Frontal cortex (tissue), 4 donors: ENCODE data around the gene CELF3. TPM values are rescaled to one million over a fixed set of nuclear protein-coding genes. Genes with fewer than 3 reads are reported as not detected.
"Not testable (repeated sequence)": the region's sequence is repeated elsewhere in the genome, so short reads cannot be mapped to it uniquely, and the experiment has no call there.

ENCODE experiments used
- DNase-seq, 2 donors: peaks; one replicate each; pipeline ENCODE4 v3.0.0; 2012; ENCODE audit warnings: low spot score in 2 of 2
- FAIRE-seq: peaks from 2 replicates; lab custom pipeline; 2012; peaks lifted over from hg19 to GRCh38; lab: Jason Lieb, UNC
- total RNA-seq: library from RNA; depleted of rRNA; stranded (reverse); fragments of >200 nt; gene quantifications from one replicate; pipeline ENCODE4 v1.2.3, GENCODE V29; 2014
- donor health status: control.
- donor health status: control.
- donor health status: control.

The CELF3 gene
- total RNA-seq, 1 donor from 2014 or later: 33.0 TPM

DNA sequence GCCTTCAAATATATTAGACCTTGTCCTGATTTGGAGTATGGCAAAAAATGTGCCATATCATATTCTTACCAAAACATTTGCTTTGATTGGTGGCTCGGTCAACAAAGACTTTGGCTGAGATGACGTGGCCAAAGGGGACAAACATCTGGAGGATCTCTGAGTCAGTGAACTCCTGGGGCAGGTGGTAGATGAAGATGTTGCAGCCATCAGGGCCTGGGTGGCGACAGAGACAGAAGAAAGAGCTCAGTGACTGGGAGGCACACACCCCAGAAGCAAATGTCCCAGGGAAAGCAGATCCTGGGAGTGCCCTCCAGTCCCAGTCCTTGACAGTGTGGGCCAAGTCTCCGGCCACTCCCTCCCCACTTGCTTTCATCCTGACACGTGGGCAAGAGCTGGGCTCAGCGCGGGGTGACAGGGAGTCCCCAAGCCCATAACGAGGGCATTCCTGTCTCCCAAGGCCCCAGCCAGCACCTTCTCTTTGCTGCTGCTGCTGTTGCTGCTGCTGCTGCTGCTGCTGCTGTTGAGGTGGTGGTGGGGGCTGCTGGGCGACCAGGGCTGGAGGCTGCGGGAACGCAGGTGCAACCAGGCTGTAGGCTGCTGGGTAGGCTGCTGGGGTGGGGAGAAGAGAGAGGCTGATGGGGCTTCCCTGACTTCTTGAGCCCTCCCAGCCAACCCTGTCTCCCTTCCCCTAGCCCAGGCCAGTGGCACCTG lies 10.7 kb downstream of the CELF3 start:
- no peak for FAIRE-seq
- no peak for DNase-seq

DNA sequence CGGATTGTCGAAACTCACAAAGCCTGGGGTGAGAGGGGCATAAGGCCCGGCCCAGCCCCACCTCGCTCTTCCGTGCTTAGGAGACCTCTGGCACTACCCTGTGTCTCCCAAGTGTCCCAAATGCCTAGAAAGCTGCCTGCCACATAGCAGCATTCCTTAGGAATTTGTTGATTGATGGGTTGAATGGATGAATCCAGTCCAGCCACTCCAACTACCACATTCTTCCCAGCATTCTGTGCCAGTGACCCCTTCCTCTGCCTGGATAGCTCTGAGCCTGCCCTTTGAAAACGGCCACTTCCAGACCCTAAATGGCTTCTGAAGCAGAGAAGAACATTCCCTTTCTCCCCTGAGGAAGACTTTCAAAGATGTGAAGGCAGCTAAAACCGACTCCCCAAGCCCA lies 11.5 kb downstream of the CELF3 start:
- FAIRE-seq: no peak
- no peak for DNase-seq

DNA sequence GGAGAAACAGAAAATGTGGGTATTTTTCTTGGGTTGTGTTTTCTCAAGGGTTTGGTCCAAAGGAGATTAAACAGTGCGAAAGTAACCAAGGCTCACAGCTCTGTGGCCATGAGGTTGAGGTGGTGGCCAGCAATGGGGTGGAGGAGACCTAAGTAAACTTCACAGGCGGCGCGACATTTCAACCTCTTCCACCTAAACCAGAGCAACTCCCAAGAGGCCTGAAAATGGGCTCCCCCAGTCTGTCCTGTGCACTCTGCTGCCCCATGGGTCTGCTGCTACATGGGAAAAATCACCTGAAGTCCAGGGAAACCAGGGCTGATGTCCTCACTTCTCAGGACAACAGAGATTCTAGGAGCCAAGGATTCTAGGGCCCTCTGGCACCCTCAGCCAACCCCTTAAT lies 12.4 kb downstream of the CELF3 start:
- DNase-seq (no peak), FAIRE-seq (no peak)

DNA sequence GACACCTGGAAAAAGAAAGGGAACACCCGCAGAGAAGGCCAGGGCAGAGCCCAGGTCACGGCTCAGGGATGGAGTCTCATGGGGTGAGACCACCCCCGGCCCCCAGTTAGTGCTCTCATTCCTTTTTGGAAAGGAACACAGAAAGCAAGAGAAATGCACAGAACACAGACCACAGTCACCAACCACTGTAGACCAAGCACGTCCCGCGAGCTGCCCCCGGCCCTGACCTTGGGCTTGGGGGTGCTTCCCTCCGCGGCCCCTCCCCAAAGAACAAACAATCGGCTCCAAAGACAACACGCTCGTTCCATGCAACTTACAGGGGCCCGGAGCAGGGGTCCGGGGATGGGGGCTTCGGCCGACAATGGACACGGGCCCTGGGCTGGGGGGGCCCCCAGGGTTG lies 12.8 kb downstream of the CELF3 start:
- DNase-seq (no peak), FAIRE-seq (no peak)

DNA sequence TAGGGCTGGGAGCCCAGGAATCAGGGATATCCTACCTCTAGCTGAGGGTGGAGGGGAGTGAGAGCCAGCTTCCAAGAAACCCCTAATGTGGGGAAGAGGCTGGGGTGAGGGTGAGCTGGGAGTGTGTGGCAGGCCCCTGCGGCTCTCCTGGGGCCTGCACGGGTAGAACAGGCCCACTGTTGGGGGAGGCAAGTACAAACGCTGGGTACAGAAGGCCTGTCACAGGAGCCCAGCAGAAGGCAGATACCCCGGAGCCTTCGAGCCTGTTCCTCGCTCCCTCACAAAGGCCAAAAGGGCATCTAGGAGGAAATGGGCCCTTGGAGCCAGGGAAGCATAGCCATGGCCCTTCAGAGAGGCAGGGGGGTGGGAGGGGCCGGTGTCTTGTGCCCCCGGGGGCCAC lies 13.7 kb downstream of the CELF3 start:
- FAIRE-seq (no peak), DNase-seq (no peak)

DNA sequence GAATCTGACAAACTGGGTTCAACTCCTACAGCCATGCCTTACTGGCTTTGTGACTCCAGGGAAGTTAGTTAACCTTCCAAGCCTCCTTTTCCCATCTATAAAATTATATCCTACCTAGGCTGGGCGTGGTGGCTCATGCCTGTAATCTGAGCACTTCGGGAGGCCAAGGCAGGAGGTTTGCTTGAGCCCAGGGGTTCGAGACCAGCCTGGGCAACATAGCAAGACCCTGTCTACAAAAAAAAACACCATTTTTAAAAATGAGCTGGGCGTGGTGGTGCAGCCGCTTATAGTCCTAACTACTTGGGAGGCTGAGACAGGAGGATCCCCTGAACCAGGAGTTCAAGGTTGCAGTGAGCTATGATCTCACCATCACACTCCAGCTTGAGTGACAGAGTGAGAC lies 15.1 kb downstream of the CELF3 start:
- FAIRE-seq: no peak
- no peak for DNase-seq

DNA sequence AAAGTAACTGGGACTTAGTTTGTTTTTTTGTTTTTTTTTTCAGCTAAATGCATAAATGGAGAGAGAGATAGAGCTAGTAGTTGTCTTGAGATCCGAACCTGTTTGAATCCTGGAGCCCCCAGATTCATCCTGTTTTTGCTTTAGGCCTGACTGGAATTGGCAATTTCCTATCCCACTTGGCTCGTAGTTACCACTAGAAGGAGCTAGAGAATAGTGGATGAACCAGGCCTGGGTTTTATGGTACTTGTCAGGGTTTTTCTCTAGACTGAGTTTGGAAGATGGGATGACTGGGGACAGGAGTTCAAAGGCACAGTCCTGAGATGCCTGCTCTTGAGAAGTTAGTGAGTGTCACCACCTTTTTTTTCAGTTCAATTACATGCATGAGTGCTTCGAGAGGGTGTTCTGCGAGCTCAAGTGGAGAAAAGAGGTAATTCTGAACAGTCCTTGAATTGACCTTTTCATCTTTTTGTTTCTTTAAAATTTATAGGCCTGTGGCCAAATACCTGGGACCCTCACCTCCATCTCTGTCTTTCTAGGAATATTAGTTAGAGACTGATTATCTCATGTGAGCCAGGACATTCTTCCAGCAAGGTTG lies 23.4 kb downstream of the CELF3 start:
- FAIRE-seq: no peak
- DNase-seq: no peak

DNA sequence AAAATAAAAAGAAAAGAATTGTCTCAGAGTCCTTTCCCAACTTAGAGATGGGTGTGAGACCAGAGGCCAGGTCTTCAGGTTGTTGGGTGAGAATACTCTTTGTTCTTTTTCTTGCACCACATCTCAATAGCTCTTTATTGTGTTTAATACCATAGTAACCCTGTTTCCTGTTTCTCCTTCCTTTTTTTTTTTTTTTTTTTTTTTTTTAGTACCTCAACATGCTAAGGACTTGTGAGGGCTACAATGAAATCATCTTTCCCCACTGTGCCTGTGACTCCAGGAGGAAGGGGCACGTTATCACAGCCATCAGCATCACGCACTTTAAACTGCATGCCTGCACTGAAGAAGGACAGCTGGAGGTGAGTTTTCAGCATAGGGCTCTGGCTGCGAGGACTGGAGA lies 24.4 kb downstream of the CELF3 start:
- FAIRE-seq: no peak
- no peak for DNase-seq

DNA sequence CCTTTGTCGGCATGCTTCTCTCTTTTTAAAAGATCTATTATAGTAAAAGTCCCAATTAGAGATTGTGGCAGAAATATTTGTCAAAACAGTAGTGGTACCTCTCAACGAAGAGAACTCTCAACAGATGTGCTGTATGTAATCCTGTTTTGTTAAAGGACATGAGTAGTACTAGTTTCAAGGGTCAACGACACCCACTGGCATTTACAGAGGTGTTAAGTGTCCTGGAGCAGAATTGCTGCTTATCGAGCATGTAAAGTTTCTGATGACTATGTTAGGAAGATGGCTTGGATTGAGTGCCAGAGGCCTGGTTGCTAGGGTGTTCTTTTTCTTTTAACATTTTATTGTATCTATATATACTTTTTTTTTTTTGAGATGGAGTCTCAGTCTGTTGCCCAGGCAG lies 27.1 kb downstream of the CELF3 start:
- DNase-seq (no peak), FAIRE-seq (no peak)

DNA sequence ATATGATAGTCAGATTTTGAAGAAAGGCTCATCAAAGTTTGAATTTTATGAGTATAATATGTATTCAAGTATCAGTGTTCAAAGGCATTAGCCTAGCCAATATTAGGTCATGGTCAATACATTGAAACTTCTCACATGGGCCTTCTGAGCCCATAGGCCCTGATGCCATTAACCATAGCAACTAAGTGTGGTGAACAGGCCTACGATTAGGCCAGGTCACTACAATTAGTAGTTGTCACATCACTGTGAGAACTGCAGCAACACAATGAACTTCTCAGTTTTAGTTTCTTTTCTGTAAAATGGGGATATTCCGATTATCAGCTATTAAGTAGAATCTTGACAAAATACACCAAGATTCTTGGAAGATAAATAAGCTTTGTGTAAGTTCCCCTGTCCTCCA lies 30.0 kb downstream of the CELF3 start:
- DNase-seq (no peak), FAIRE-seq (no peak)

DNA sequence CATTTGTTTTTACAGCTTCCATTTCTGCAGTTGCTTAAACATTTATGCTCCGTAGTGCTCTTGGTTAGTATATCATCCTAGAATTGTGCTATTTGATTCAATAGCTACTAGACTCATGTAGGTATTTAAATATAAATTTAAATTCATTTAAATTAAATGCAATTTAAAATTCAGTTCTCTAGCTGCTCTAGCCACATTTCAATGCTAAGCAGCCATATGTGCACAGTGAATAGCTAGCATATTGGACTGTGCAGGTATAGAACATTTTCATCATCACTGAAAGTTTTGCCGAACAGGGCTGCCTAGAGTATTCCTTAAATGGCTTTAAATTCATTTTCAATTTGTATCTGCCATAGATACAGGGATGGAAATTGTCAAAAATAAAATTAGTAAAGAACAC lies 32.5 kb downstream of the CELF3 start:
- no peak for FAIRE-seq
- DNase-seq: no peak

DNA sequence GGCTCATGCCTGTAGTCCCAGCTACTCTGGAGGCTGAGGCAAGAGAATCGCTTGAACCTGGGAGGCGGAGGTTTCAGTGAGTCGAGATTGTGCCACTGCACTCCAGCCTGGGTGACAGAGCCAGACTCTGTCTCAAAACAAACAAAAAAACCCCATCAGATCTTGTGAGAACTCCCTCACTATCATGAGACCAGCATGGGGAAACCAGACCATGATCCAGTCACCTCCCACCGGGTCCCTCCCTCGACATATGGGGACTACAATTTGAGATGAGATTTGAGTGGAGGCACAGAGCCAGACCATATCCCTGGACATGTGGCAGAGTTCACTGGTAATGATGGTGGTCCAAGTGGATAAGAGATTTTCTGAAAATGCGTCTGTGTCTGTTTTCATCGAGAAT lies 33.7 kb downstream of the CELF3 start:
- not testable (repeated sequence) for DNase-seq, FAIRE-seq

DNA sequence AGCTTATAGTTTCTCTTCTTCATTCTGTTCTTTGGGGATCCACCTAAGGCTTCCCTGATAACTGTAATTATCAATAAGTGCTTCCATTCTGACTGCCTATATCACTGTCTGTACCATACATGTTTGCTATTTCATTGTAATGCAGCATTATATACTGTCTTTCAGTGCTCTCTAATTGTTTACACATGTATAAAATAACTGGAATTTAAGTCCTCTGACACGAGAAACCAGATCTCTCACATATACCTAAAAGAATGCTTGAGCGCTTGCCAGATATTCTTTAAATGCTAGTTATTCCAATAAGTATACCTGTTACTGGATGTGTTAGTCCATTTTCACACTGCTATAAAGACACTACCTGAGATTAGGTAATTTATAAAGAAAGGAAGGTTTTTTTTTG lies 34.7 kb downstream of the CELF3 start:
- DNase-seq (no peak), FAIRE-seq (no peak)

DNA sequence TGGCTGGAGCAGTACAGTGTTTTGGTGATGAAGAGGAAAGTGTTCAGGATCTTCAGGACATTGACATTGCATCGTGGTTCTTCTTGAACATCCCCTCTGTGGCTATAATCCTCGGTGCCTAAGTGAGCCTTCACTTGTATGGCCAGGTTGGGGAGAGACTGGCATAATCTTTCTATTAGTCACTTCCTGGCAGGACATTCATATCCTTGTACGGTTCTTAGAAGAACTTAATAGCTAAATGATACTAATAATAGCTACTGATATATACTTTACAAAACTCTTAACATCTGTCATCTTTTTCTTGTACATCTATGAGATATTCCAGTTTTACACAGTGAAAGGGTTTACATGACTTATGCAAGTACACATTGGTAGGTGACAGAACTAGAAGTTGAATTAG lies 35.8 kb downstream of the CELF3 start:
- no peak for DNase-seq

DNA sequence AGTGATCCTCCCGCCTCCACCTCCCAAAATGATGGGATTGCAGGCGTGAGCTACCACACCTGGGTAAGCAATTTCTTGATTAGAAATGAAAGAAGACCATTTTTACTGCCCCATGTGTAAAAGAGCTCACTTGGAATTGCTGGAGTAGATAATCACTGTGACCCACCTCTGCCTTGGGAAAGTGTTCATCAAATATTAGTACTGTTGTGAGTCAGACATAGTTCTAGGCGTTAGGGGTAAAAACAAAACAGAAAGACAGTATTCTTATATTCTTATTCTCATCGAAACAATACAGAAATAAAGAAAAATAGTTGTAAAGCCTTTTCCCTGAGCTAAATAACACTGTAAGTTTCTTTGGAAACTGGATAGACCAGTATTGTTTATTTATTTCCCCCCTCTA lies 36.2 kb downstream of the CELF3 start:
- DNase-seq (no peak), FAIRE-seq (no peak)

More for the DNA sequence above, 35.8 kb downstream of the CELF3 start:
- no peak for FAIRE-seq

DNA sequence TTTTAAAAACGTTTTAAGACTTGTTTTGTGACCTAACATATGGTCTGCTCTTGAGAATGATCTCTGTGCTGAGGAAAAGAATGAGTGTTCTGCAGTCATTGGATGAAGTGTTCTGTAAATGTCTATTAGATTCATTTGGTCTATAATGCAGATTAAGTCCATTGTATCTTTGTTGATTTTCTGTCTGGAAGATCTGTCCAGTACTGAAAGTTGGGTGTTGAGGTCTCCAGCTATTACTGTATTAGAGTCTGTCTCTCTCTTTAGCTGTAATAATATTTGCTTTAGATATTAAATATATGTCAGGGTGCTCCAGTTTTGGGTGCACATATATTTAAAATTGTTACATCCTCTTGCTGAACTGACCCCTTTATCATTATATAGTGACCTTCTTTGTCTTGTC lies 43.2 kb downstream of the CELF3 start:
- DNase-seq: no peak
- no peak for FAIRE-seq

DNA sequence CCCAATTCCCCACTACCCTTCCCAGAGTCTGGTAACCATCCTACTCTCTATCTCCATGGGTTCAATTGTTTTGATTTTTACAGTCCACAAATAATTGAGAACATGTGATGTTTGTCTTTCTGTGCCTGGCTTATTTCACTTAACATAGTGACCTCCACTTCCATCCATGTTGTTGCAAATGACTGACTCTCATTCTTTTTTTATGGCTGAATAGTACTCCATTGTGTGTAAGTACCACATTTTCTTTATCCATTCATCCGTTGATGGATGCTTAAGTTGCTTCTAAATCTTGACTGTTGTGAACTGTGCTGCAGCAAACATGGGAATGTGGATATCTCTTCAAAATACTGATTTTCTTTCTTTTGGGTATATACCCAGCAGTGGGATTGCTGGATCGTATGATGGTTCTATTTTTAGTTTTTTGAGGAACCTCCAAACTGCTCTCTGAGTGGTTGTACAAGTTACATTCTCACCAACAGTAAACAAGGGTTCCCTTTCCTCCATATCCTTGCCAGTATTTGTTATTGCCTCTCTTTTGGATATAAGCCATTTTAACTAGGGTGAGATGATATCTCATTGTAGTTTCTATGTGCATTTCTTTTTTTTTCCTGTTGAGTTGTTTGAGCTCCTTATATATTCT lies 46.4 kb downstream of the CELF3 start:
- DNase-seq, FAIRE-seq: not testable (repeated sequence)

DNA sequence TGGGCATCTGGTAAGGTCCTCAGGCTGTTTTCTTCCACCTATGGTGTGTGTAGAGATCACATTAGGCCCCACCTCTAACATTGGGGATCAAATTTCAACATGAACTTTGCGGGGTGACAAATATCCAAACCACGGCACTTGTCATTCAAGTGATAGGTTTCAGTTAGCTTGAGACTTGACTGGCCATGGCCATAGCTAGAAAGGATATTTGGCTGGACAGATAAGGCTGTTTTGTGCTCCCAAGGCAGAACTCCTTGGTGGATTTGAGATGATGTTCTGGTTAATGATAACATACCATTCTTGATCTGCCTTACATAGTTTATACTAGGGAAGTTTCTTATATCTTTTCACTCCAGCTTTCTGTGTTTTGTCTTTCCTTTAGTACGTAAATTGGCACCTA lies 48.5 kb downstream of the CELF3 start:
- no peak for DNase-seq
- FAIRE-seq: no peak

DNA sequence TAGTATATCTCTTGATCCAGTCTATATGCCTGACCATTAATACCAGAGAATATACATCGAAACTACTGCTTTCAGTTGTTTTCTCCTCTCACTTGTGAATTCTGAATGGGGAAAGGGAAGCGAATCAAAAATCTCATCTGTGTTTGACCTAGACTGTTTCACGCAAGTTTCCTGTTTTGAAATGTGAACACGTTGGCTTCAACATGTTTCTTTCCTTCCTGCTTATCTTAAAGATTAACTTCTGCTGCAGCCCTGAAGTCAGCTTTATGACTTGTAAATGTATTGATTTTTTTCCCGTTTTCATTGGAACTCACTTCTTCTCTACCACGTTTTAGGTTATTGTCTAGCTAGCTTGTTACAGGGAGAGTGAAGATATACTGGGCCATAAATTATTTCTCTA lies 54.9 kb downstream of the CELF3 start:
- FAIRE-seq (no peak), DNase-seq (no peak)

DNA sequence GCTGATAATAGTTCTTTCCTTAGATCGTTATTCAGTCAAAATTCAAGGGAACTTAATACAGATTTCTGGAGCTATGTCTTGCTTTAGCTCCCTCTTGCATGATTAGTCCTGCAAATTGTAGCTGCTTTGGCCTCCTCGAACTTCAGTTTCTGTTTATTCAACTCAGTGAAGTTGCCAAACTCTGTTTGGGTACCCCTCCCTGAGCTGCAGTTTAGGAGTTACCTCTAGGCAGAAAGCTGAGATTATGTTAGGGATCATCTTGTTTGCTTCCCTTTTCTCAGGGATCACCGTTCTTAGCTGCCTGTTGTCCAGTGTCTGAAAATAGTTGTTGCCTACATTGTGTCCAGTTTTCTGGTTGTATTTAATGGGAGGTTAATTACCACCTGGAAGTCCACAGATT lies 61.2 kb downstream of the CELF3 start:
- FAIRE-seq (no peak), DNase-seq (no peak)

DNA sequence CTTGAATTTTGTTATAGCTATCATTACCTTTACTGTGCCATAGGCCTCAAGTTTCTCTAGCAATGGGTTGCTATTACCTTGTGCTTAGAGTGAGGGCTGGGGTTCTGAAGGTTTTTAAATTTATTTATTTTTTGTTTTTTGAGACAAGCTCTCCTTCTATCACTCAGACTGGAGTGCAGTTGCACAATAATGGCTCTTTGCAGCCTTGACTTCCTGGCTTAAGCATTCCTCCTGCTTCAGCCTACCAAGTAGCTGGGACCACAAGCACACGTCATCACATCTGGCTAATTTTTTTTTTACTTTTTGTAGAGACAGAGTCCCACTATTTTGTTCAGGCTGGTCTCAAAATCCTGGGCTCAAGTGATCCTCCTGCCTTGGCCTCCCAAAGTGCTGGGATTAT lies 63.2 kb downstream of the CELF3 start:
- no peak for DNase-seq
- no peak for FAIRE-seq
